Muscle layer of colon (tissue), 2 donors: ENCODE results near the gene GSE1.

ENCODE experiments used
- H3K27ac ChIP-seq: one replicate; pipeline ENCODE4 v1.7.0; 2013; ENCODE audit warnings: low read depth, mild to moderate bottlenecking, low read length, moderate library complexity
- H3K27me3 ChIP-seq, 2 donors: one replicate each; pipeline ENCODE4 v1.7.0; 2013; ENCODE audit warnings: low read length in 2 of 2, mild to moderate bottlenecking in 2 of 2; ENCODE audit not compliant: insufficient read depth in 2 of 2, control insufficient read depth in 1 of 2
- H3K36me3 ChIP-seq: one replicate; pipeline ENCODE4 v1.7.0; 2013; ENCODE audit warnings: mild to moderate bottlenecking, low read length; ENCODE audit not compliant: insufficient read depth
- H3K4me1 ChIP-seq: one replicate; pipeline ENCODE4 v1.7.0; 2013; ENCODE audit warnings: mild to moderate bottlenecking, low read length; ENCODE audit not compliant: insufficient read depth
- H3K4me3 ChIP-seq, 2 donors: one replicate each; pipeline ENCODE4 v1.7.0; 2013; ENCODE audit warnings: low read length in 2 of 2, low read depth in 1 of 2, mild to moderate bottlenecking in 1 of 2, moderate library complexity in 1 of 2
- H3K9ac ChIP-seq: one replicate; pipeline ENCODE4 v1.7.0; 2013; ENCODE audit warnings: low read length
- H3K9me3 ChIP-seq: one replicate; pipeline ENCODE4 v1.7.0; 2013; ENCODE audit warnings: mild to moderate bottlenecking, low read length
- donor health status: abdominal sarcoma.
- donor health status: Adenocarcinoma of cecum.

GSE1 gene

GRCh38 chr16:85724126-85724879 lies 111.2 kb downstream of the GSE1 start:
- Histone ChIP-seq H3K36me3 (no peaks in the 10 kb centered on the region), H3K9ac (no peak overlapping the region), H3K27me3 (no peaks in the 10 kb centered on the region), H3K27ac (no peak overlapping the region), H3K4me3 (no peak overlapping the region), H3K9me3 (no peaks in the 10 kb centered on the region), H3K4me1 (no peaks in the 10 kb centered on the region)

- Histone ChIP-seq H3K9ac (no peak overlapping the region), H3K36me3 (no peaks in the 10 kb centered on the region), H3K4me3 (no peak overlapping the region), H3K27ac (no peak overlapping the region), H3K9me3 (no peaks in the 10 kb centered on the region), H3K27me3 (no peaks in the 10 kb centered on the region), H3K4me1 (no peaks in the 10 kb centered on the region)
These were observed 111.8 kb downstream of the GSE1 start for GRCh38 chr16:85724936-85725335.
